Mesenchymal stem cell (in vitro differentiated cells and primary cell): ENCODE measurements around the gene WDR91.

Experiments used
- DNase-seq: peaks from one replicate; pipeline ENCODE4 v3.0.0-alpha.2; 2013
- H2AFZ ChIP-seq: one replicate; pipeline ENCODE4 v1.6.1; 2013; ENCODE audit warnings: low read depth, mild to moderate bottlenecking, control low read depth, inconsistent platforms, low read length, moderate library complexity
- H2AK5ac ChIP-seq: 2 replicates; pipeline ENCODE4 v1.6.1; 2013; ENCODE audit warnings: low read length, moderate library complexity, mild to moderate bottlenecking, inconsistent platforms; ENCODE audit not compliant: severe bottlenecking
- H2BK120ac ChIP-seq: one replicate; pipeline ENCODE4 v1.6.1; 2013; ENCODE audit warnings: low read depth, mild to moderate bottlenecking, inconsistent platforms, low read length, moderate library complexity
- H2BK12ac ChIP-seq, 2 experiments: one replicate each; pipeline ENCODE4 v1.6.1; 2013; ENCODE audit warnings: inconsistent platforms in 2 of 2, low read length in 2 of 2, mild to moderate bottlenecking in 2 of 2, moderate library complexity in 2 of 2, control low read depth in 1 of 2
- H2BK15ac ChIP-seq: one replicate; pipeline ENCODE4 v1.6.1; 2013; ENCODE audit warnings: mild to moderate bottlenecking, low read depth, inconsistent platforms; ENCODE audit not compliant: poor library complexity, severe bottlenecking
- H2BK5ac ChIP-seq: 2 replicates; pipeline ENCODE4 v1.6.1; 2013; ENCODE audit warnings: low read depth, mild to moderate bottlenecking, low read length, control low read depth, inconsistent platforms; ENCODE audit not compliant: poor library complexity, severe bottlenecking
- H3K14ac ChIP-seq, 2 experiments: one replicate each; pipeline ENCODE4 v1.6.1; 2013; ENCODE audit warnings: inconsistent platforms in 2 of 2, low read length in 2 of 2, control low read depth in 1 of 2, mild to moderate bottlenecking in 1 of 2, moderate library complexity in 1 of 2
- H3K18ac ChIP-seq, 2 experiments: one replicate each; pipeline ENCODE4 v1.6.1; 2013; ENCODE audit warnings: inconsistent platforms in 2 of 2, low read length in 2 of 2, control low read depth in 1 of 2, low read depth in 1 of 2, mild to moderate bottlenecking in 1 of 2
- H3K23ac ChIP-seq, 2 experiments: one replicate each; pipeline ENCODE4 v1.6.1; 2013; ENCODE audit warnings: inconsistent platforms in 2 of 2, low read length in 2 of 2, mild to moderate bottlenecking in 2 of 2, moderate library complexity in 2 of 2, control low read depth in 1 of 2
- H3K27ac ChIP-seq: 2 replicates; pipeline ENCODE4 v1.5.1; 2013; ENCODE audit warnings: mild to moderate bottlenecking, moderate library complexity, low read length, control low read depth, inconsistent platforms; ENCODE audit not compliant: poor library complexity, severe bottlenecking
- H3K27me3 ChIP-seq, 2 experiments: 2 replicates each; pipeline versions ENCODE4 v1.6.1 to v1.7.0; 2013; ENCODE audit warnings: low read length in 2 of 2, mild to moderate bottlenecking in 2 of 2, moderate library complexity in 2 of 2, control low read depth in 1 of 2, inconsistent platforms in 1 of 2; ENCODE audit not compliant: control insufficient read depth in 1 of 2, insufficient read depth in 1 of 2
- H3K36me3 ChIP-seq, 2 experiments: 2 replicates each; pipeline versions ENCODE4 v1.6.1 to v1.7.0; 2013; ENCODE audit warnings: low read length in 2 of 2, control low read depth in 1 of 2, inconsistent platforms in 1 of 2, low read depth in 1 of 2, mild to moderate bottlenecking in 1 of 2; ENCODE audit not compliant: insufficient read depth in 2 of 2, control insufficient read depth in 1 of 2
- H3K4ac ChIP-seq, 2 experiments: one replicate each; pipeline ENCODE4 v1.6.1; 2013; ENCODE audit warnings: inconsistent platforms in 2 of 2, low read length in 2 of 2, mild to moderate bottlenecking in 2 of 2, moderate library complexity in 2 of 2, control low read depth in 1 of 2, low read depth in 1 of 2
- H3K4me1 ChIP-seq: 2 replicates; pipeline ENCODE4 v1.6.1; 2013; ENCODE audit warnings: low read depth, low read length, control low read depth; ENCODE audit not compliant: control insufficient read depth, insufficient read depth
- H3K4me2 ChIP-seq: 2 replicates; pipeline ENCODE4 v1.6.1; 2013; ENCODE audit warnings: low read length, mild to moderate bottlenecking, inconsistent platforms; ENCODE audit not compliant: poor library complexity, severe bottlenecking
- H3K4me3 ChIP-seq, 2 experiments: 2 replicates each; pipeline versions ENCODE4 v1.5.1 to v1.7.0; 2013; ENCODE audit warnings: low read length in 2 of 2, mild to moderate bottlenecking in 2 of 2, control low read depth in 1 of 2, low read depth in 1 of 2; ENCODE audit not compliant: insufficient read depth in 1 of 2
- H3K79me1 ChIP-seq: replicated peaks from 2 replicates; pipeline ENCODE4 v1.6.1; 2013; ENCODE audit warnings: mild to moderate bottlenecking, control low read depth, low read length, inconsistent platforms; ENCODE audit not compliant: poor library complexity, severe bottlenecking
- H3K9ac ChIP-seq: 2 replicates; pipeline ENCODE4 v1.7.0; 2013; ENCODE audit warnings: mild to moderate bottlenecking, low read length, moderate library complexity
- H3K9me3 ChIP-seq: 2 replicates; pipeline ENCODE4 v1.7.0; 2013; ENCODE audit warnings: mild to moderate bottlenecking, low read length; ENCODE audit not compliant: control insufficient read depth
- H4K8ac ChIP-seq: one replicate; pipeline ENCODE4 v1.6.1; 2013; ENCODE audit warnings: inconsistent platforms, mild to moderate bottlenecking, low read length, moderate library complexity
- H4K91ac ChIP-seq: one replicate; pipeline ENCODE4 v1.6.1; 2013; ENCODE audit warnings: mild to moderate bottlenecking, low read length, inconsistent platforms
- WGBS: methylation state at CpG from one replicate; pipeline ENCODE4 v1.1.7; 2013; ENCODE audit warnings: mixed read lengths; 5-methylcytosine and 5-hydroxymethylcytosine counted together

Gene WDR91

DNA sequence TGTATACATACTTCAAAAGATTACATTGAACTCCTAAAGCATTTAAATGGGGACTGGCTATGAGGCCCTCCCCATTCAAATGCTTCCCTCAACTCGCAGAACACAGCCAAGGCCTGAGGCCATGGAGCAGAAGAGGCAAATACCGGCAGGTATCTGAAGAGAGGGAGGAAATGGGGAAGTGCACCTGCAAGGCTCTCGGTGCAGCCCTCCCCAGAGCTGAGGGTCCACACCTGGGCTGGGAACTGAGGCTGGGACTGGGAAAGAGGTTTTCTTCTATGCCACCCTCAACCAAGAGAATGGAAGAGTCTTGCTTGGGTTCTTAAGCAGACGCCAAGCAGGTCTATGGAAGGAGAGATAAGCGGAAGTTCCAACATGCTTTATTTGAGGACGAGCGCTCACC is 27.8 kb downstream of the WDR91 start:
- no peak overlapping the region for H3K27ac ChIP-seq
- no peak overlapping the region for H2AK5ac ChIP-seq
- peaks cover 73 to 77% of the 10 kb centered on the region in 2 experiments for H3K36me3 ChIP-seq
- H2BK120ac ChIP-seq, result no peak overlapping the region
- no peaks in the 10 kb centered on the region for H3K27me3 ChIP-seq
- H3K9me3 ChIP-seq, result peaks cover 62% of the 10 kb centered on the region
- no peak overlapping the region for H4K8ac ChIP-seq
- no peak overlapping the region for H2BK12ac ChIP-seq
- H3K4me3 ChIP-seq, result peak overlapping the region in 1 of 2 experiments; percentile 43
- H4K91ac ChIP-seq, result no peak overlapping the region
- no peak overlapping the region for H2AFZ ChIP-seq
- no peak overlapping the region for H3K14ac ChIP-seq
- no peaks in the 10 kb centered on the region for H3K4me1 ChIP-seq
- no peak overlapping the region for H2BK5ac ChIP-seq
- no peak overlapping the region for H3K4me2 ChIP-seq
- peaks cover 54% of the 10 kb centered on the region for H3K79me1 ChIP-seq
- WGBS, result 95% methylated on average over 7 of the region's 7 CpGs
- H3K4ac ChIP-seq, result no peak overlapping the region
- no peak overlapping the region for H2BK15ac ChIP-seq
- no peak for DNase-seq
- H3K18ac ChIP-seq, result no peak overlapping the region
- H3K9ac ChIP-seq, result no peak overlapping the region
- H3K23ac ChIP-seq, result no peak overlapping the region

DNA sequence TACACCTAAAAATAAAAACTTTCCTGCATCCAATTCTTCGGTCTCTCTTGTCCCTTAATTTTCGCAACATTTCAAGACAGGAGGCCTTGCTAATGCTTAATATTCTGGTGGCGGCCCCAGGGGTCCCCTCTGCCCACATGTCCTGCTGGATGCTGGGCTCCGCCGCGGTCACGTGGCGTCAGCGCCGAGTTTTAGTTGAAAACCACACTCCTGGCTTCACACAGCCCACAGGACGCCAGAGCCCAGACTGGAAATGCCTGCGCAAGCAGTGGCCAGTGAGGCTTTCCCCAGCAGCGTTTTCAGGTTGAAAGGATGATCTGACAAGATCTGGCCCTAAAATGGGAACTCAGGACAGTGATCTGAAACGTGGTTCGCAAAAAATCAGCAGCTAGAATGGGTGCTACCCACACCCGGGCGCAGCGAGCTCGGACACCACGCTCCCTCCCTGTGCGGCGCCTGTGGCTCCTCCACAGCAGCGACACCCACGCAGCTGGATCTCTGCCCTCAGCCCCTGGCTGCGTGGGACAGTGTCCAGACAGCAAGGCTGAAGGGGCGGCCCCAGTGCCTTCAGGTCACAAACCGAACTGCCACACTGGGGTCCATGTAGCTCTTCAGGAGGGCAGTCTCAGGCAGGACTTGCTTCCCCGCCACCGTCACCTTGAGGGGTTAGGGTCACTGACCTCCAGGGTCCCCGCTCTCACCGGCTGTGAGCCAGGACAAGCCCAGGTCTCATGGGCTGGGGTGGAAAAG is 29.2 kb downstream of the WDR91 start:
- Histone ChIP-seq H2AK5ac (no peak overlapping the region), H3K4me3 (peak overlapping the region in 1 of 2 experiments; percentile 43), H3K14ac (no peak overlapping the region), H4K8ac (no peak overlapping the region), H2BK12ac (no peak overlapping the region), H3K79me1 (peaks cover 47% of the 10 kb centered on the region), H2BK5ac (no peak overlapping the region), H3K4me1 (no peaks in the 10 kb centered on the region), H3K9ac (no peak overlapping the region), H3K18ac (no peak overlapping the region), H3K4ac (no peak overlapping the region), H3K36me3 (peaks cover 59 to 78% of the 10 kb centered on the region in 2 experiments), H2BK120ac (no peak overlapping the region), H2AFZ (no peak overlapping the region), H3K23ac (no peak overlapping the region), H3K27me3 (no peaks in the 10 kb centered on the region), H3K9me3 (peaks cover 72% of the 10 kb centered on the region), H4K91ac (no peak overlapping the region), H3K4me2 (no peak overlapping the region), H2BK15ac (no peak overlapping the region), H3K27ac (no peak overlapping the region)
- no peak for DNase-seq
- WGBS, result 97% methylated on average over 31 of the region's 31 CpGs

DNA sequence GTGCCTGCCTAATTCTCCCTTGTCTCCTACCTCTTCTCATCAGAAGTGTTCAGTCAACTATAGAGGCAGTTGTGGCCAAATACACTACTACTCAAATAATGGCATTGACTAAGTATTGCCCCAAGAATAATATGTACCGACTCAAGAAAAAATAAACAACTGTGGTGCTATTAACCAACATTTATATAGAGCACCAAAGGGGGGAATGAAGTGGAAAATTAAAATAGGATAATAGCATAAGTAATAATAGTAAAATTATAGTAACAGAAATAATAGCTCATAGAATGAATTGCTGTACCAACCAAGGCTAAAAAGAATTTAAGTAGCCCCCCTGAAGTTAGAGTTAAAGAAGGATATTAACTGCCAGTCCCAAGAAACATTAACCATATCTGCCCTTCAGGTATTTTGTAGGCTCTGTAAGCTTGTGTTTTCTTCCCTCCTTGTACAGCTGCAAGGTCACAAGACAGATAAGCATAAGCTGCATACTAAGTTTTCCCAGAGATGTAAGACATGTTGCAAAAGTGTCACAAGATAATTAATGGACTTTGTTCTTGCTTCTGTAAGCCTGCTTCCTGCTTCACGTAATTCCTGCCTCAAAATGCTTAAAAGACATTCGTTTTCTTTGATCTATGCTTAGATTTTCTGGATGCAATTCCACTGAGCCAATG is 29.9 kb downstream of the WDR91 start:
- 86% methylated on average over 2 of the region's 3 CpGs for WGBS
- no peak overlapping the region for H3K4me2 ChIP-seq
- peak; percentile 11 for DNase-seq

DNA sequence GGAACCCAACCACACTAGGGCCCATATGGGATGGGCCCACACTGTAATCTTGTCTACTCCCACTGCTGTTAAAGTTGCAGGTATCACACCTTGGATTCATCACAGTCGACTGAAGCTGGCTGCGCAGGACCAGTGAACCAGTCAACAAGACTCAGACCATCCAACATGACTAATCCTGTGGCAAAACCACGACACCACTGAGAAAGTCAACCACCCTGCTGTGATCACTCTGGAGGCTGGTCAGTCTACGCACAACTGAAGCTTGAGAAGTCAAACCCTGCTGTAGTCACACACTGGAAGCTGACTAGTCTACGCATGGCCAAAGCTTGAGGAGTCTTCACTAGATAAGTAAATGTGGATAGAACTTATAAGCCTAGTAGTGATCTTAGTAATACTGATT is 31.2 kb downstream of the WDR91 start:
- no peak overlapping the region for H2BK12ac ChIP-seq
- no peak overlapping the region for H3K14ac ChIP-seq
- peaks cover 3% of the 10 kb centered on the region for H3K4me1 ChIP-seq
- H3K4me2 ChIP-seq, result no peak overlapping the region
- no peak overlapping the region for H2AK5ac ChIP-seq
- H3K9me3 ChIP-seq, result peaks cover 72% of the 10 kb centered on the region
- peak overlapping the region in 1 of 2 experiments; percentile 11 for H3K4me3 ChIP-seq
- H3K27me3 ChIP-seq, result no peaks in the 10 kb centered on the region
- no peak overlapping the region for H2BK120ac ChIP-seq
- peaks cover 43% of the 10 kb centered on the region for H3K79me1 ChIP-seq
- WGBS, result 91% methylated on average over 5 of the region's 5 CpGs
- no peak overlapping the region for H4K8ac ChIP-seq
- H3K36me3 ChIP-seq, result peaks cover 39 to 69% of the 10 kb centered on the region in 2 experiments
- no peak overlapping the region for H2BK5ac ChIP-seq
- H2BK15ac ChIP-seq, result no peak overlapping the region
- DNase-seq, result no peak
- H4K91ac ChIP-seq, result no peak overlapping the region
- no peak overlapping the region for H2AFZ ChIP-seq
- no peak overlapping the region for H3K18ac ChIP-seq
- no peak overlapping the region for H3K9ac ChIP-seq
- no peak overlapping the region for H3K4ac ChIP-seq
- H3K27ac ChIP-seq, result no peak overlapping the region
- no peak overlapping the region for H3K23ac ChIP-seq

More for the DNA sequence above, 29.9 kb downstream of the WDR91 start:
- no peak overlapping the region for H2BK5ac ChIP-seq
- H3K9me3 ChIP-seq, result peaks cover 72% of the 10 kb centered on the region
- peak overlapping the region in 1 of 2 experiments; percentile 43 for H3K4me3 ChIP-seq
- H3K18ac ChIP-seq, result no peak overlapping the region
- H4K91ac ChIP-seq, result no peak overlapping the region
- no peak overlapping the region for H2BK15ac ChIP-seq
- H3K4ac ChIP-seq, result no peak overlapping the region
- no peak overlapping the region for H2AK5ac ChIP-seq
- no peaks in the 10 kb centered on the region for H3K27me3 ChIP-seq
- H2BK12ac ChIP-seq, result no peak overlapping the region
- H4K8ac ChIP-seq, result no peak overlapping the region
- H2AFZ ChIP-seq, result no peak overlapping the region
- H3K27ac ChIP-seq, result no peak overlapping the region
- no peak overlapping the region for H2BK120ac ChIP-seq
- no peak overlapping the region for H3K9ac ChIP-seq
- peaks cover 52 to 76% of the 10 kb centered on the region in 2 experiments for H3K36me3 ChIP-seq
- no peak overlapping the region for H3K23ac ChIP-seq
- peaks cover 3% of the 10 kb centered on the region for H3K4me1 ChIP-seq
- no peak overlapping the region for H3K14ac ChIP-seq
- peaks cover 45% of the 10 kb centered on the region for H3K79me1 ChIP-seq
